ENCODE data around the gene TPTE. TPM values are rescaled to one million over a fixed set of nuclear protein-coding genes. Genes with fewer than 3 reads are reported as not detected.
"Not testable (repeated sequence)": the region's sequence is repeated elsewhere in the genome, so short reads cannot be mapped to it uniquely, and the experiment has no call there.

Gene TPTE
- total and polyA plus RNA-seq, 2 donors (not counting 1 experiment from before 2014, with no cell fraction given) = not detected

- H3K27ac ChIP-seq (ENCODE audit: low read length in 2 of 2); H3K27me3 ChIP-seq (replicated peaks in 1 of 4; ENCODE audit: control extremely low read depth in 1 of 4, control insufficient read depth in 3 of 4, insufficient read depth in 4 of 4, low read length in 3 of 4); CTCF ChIA-PET; H3K79me2 ChIP-seq (ENCODE audit: control insufficient read depth, insufficient read depth, low read length); H3K4me3 Mint-ChIP-seq; POLR2A ChIA-PET; H3K4me3 ChIP-seq (ENCODE audit: control extremely low read depth in 1 of 5, extremely low read depth in 1 of 5, insufficient read depth in 1 of 5, low read depth in 2 of 5, low read length in 4 of 5); H3K27ac Mint-ChIP-seq; H3K27me3 Mint-ChIP-seq; H3K9me3 Mint-ChIP-seq (ENCODE audit: insufficient read depth); H3K4me1 ChIP-seq (ENCODE audit: control insufficient read depth in 2 of 2, insufficient read depth in 2 of 2, low read length in 2 of 2); ATAC-seq (ENCODE audit: low read depth); H3K9ac ChIP-seq (ENCODE audit: low read length); H3K4me2 ChIP-seq (replicated peaks; ENCODE audit: low read depth, low read length, poor library complexity, severe bottlenecking); H4K20me1 ChIP-seq (ENCODE audit: control insufficient read depth, insufficient read depth, low read length, poor library complexity, severe bottlenecking); H3K4me1 Mint-ChIP-seq; H3K36me3 ChIP-seq (replicated peaks in 1 of 2; ENCODE audit: control extremely low read depth in 1 of 2, control insufficient read depth in 1 of 2, extremely low read depth in 1 of 2, insufficient read depth in 2 of 2, low read length in 1 of 2); intact Hi-C loops (cut with micrococcal nuclease); DNase-seq; H3K9me3 ChIP-seq (ENCODE audit: control extremely low read depth in 1 of 3, control insufficient read depth in 2 of 3, insufficient read depth in 1 of 3, low read length in 2 of 3); H2AFZ ChIP-seq (ENCODE audit: insufficient read depth, low read depth, low read length, poor library complexity, severe bottlenecking): not testable (repeated sequence)
- 26% methylated on average over 2 of the region's 4 CpGs for WGBS (ENCODE audit: insufficient coverage)
Observed at GRCh38 chr21:10479875-10480274, 41.5 kb upstream of the TPTE start.

GRCh38 chr21:10484864-10485263 is 36.5 kb upstream of the TPTE start:
- H2AFZ ChIP-seq (ENCODE audit: insufficient read depth, low read depth, low read length, poor library complexity, severe bottlenecking); H3K27me3 ChIP-seq (replicated peaks in 1 of 4; ENCODE audit: control extremely low read depth in 1 of 4, control insufficient read depth in 3 of 4, insufficient read depth in 4 of 4, low read length in 3 of 4); H3K27ac Mint-ChIP-seq; H3K4me3 ChIP-seq (ENCODE audit: control extremely low read depth in 1 of 5, extremely low read depth in 1 of 5, insufficient read depth in 1 of 5, low read depth in 2 of 5, low read length in 4 of 5); H3K36me3 ChIP-seq (replicated peaks in 1 of 2; ENCODE audit: control extremely low read depth in 1 of 2, control insufficient read depth in 1 of 2, extremely low read depth in 1 of 2, insufficient read depth in 2 of 2, low read length in 1 of 2); DNase-seq; H3K27me3 Mint-ChIP-seq; H3K9me3 Mint-ChIP-seq (ENCODE audit: insufficient read depth); POLR2A ChIA-PET; H3K27ac ChIP-seq (ENCODE audit: low read length in 2 of 2); intact Hi-C loops (cut with micrococcal nuclease); H3K4me2 ChIP-seq (replicated peaks; ENCODE audit: low read depth, low read length, poor library complexity, severe bottlenecking); H4K20me1 ChIP-seq (ENCODE audit: control insufficient read depth, insufficient read depth, low read length, poor library complexity, severe bottlenecking); H3K9ac ChIP-seq (ENCODE audit: low read length); ATAC-seq (ENCODE audit: low read depth); H3K4me3 Mint-ChIP-seq; H3K79me2 ChIP-seq (ENCODE audit: control insufficient read depth, insufficient read depth, low read length); H3K9me3 ChIP-seq (ENCODE audit: control extremely low read depth in 1 of 3, control insufficient read depth in 2 of 3, insufficient read depth in 1 of 3, low read length in 2 of 3); CTCF ChIA-PET; H3K4me1 Mint-ChIP-seq; H3K4me1 ChIP-seq (ENCODE audit: control insufficient read depth in 2 of 2, insufficient read depth in 2 of 2, low read length in 2 of 2): not testable (repeated sequence)
- no CpG with 5 or more reads among the region's 3 CpGs for WGBS (ENCODE audit: insufficient coverage)

GRCh38 chr21:10490453-10490852 is 30.9 kb upstream of the TPTE start:
- intact Hi-C loops (cut with micrococcal nuclease); H3K4me3 ChIP-seq (ENCODE audit: control extremely low read depth in 1 of 5, extremely low read depth in 1 of 5, insufficient read depth in 1 of 5, low read depth in 2 of 5, low read length in 4 of 5); H3K9ac ChIP-seq (ENCODE audit: low read length); H3K36me3 ChIP-seq (replicated peaks in 1 of 2; ENCODE audit: control extremely low read depth in 1 of 2, control insufficient read depth in 1 of 2, extremely low read depth in 1 of 2, insufficient read depth in 2 of 2, low read length in 1 of 2); H3K79me2 ChIP-seq (ENCODE audit: control insufficient read depth, insufficient read depth, low read length); ATAC-seq (ENCODE audit: low read depth); H3K27ac ChIP-seq (ENCODE audit: low read length in 2 of 2); H4K20me1 ChIP-seq (ENCODE audit: control insufficient read depth, insufficient read depth, low read length, poor library complexity, severe bottlenecking); H2AFZ ChIP-seq (ENCODE audit: insufficient read depth, low read depth, low read length, poor library complexity, severe bottlenecking); CTCF ChIA-PET; H3K4me3 Mint-ChIP-seq; H3K9me3 Mint-ChIP-seq (ENCODE audit: insufficient read depth); H3K4me1 Mint-ChIP-seq; H3K4me1 ChIP-seq (ENCODE audit: control insufficient read depth in 2 of 2, insufficient read depth in 2 of 2, low read length in 2 of 2); DNase-seq; H3K27ac Mint-ChIP-seq; H3K27me3 ChIP-seq (replicated peaks in 1 of 4; ENCODE audit: control extremely low read depth in 1 of 4, control insufficient read depth in 3 of 4, insufficient read depth in 4 of 4, low read length in 3 of 4); H3K9me3 ChIP-seq (ENCODE audit: control extremely low read depth in 1 of 3, control insufficient read depth in 2 of 3, insufficient read depth in 1 of 3, low read length in 2 of 3); H3K4me2 ChIP-seq (replicated peaks; ENCODE audit: low read depth, low read length, poor library complexity, severe bottlenecking); POLR2A ChIA-PET; H3K27me3 Mint-ChIP-seq: not testable (repeated sequence)
- WGBS (ENCODE audit: insufficient coverage) = no CpG with 5 or more reads among the region's 3 CpGs
